Left lobe of liver (tissue), 2 donors: ENCODE measurements around the gene SMIM38. TPM values are rescaled to one million over a fixed set of nuclear protein-coding genes. Genes with fewer than 3 reads are reported as not detected.

Experiments
- ATAC-seq: fragments of 200-7000 bp; cut with Tn5 transposase; one replicate; pipeline ENCODE4 v1.9.1; 2020; ENCODE audit warnings: mild to moderate bottlenecking, moderate library complexity
- DNase-seq: peaks from one replicate; pipeline ENCODE4 v3.0.0-alpha.2; 2020; ENCODE audit warnings: low spot score
- total RNA-seq: library from RNA; stranded (reverse); gene quantifications from one replicate; pipeline ENCODE4 v1.2.1, GENCODE V29; 2021
- donor health status: DM: no; HTN: no; CAD: no; lungs with moderate emphysema.
- donor health status: DM: no; HTN: yes; CAD: no.

Gene SMIM38
- total RNA-seq, 1 donor from 2014 or later, result not detected

DNA sequence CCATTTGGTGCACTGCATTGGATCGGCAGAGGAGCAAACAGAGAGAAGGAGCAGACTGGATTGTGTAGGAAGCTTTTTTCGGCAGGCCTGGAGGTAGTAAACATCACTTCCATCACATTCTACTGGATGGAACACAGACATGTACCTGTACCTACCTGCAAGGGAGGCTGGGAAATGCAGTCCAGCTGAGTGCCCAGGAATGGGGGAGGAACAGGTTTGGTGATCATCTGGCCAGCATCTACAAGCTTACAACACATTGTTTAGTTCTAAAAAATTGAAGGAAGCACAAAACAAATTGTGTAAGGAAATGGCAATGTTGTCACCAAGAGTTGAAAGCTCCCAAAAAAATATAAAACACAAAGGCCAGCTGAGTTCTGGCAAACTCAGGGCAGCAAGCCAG is 19.1 kb downstream of the SMIM38 start:
- no peak for DNase-seq
- ATAC-seq, result no peak

DNA sequence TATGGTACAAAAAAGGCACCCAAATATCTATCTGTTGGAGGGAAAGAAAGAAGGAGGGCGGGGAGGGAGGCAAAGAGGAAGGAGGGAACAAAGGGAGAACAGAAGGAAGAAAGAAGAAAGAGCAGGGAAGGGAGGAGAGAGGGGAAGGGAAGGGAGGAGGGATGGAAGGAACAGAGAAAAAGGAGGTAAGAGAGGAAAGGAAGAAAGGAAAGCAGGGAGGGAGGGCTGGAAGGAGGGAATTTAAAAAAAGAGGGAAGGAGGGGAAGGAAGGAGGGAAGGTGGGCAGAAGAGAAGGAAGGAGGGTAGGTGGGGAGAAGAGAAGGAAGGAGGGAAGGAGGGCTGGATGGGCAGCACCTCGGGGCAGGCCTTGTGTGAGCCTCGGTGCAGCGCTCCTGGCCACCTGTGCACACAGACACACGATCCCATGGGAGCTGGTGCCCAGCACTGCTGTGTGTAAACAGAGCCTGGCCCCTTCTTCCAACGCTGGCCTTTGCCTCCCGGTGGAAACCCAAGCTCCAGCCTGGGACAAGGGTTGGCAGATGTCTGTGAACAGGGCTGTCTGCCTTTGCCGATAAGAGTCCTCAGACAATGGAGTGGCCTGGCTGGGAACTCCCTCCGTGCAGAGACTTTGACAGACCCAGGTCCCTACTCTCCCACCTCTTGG is 23.2 kb downstream of the SMIM38 start:
- ATAC-seq, result no peak
- no peak for DNase-seq

DNA sequence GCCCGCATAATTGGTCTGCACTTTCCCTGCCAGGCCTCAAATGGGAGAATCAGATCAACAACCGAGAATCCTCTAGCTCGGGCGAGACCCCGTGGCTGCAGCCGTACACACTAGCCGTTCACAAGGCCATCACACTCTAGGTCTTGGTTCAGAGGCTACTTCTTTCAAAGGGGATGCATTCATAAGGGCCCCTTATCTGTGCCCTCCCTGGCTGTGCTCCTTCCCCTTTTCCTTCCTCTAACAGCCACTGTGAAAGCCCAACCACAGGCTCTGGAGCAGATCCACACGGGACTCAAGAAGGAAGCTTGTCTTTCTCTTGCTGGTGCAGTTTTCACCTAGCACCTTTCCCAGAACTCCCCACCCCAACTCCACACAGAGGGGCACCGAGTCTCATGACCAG is 24.5 kb downstream of the SMIM38 start:
- ATAC-seq (no peak), DNase-seq (no peak)

DNA sequence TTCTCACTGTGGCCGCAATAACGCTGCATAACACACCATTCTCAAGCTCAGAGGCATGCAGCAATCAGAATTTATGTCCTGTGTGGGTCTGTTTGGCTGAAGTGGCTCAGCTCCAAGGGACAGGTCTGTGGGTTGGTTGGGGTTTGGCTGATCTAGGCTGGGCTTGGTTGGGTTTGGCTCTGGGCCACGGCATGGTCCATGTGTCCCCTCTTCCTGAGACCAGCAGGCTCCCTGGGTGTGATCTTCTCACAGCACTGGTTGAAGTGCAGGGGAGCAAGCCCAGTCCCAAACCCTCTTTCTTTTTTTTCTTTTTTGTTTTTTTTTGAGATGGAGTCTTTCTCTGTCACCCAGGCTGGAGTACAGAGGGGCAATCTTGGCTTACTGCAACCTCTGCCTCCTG is 25.0 kb downstream of the SMIM38 start:
- no peak for DNase-seq
- no peak for ATAC-seq

DNA sequence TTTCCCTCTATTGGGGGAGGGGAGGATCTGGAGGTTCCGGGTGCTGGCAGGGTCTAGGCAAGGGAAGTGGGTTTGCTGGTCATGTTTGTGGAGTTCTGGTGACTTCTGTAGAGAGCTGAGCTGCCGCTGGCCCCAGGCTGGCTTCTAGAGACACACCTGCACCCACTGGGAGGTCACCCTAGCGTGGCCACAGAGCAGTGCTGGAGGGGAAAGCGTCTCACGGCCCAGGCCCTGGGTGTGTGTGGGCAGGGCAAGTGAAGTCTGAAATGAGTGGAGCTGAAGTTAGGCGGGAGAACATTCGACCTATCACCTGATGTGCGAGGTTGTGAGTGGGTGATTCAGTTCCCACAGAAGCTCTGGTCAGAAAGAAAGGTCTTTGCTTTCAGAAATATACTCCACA is 27.9 kb downstream of the SMIM38 start:
- DNase-seq (no peak), ATAC-seq (no peak)

DNA sequence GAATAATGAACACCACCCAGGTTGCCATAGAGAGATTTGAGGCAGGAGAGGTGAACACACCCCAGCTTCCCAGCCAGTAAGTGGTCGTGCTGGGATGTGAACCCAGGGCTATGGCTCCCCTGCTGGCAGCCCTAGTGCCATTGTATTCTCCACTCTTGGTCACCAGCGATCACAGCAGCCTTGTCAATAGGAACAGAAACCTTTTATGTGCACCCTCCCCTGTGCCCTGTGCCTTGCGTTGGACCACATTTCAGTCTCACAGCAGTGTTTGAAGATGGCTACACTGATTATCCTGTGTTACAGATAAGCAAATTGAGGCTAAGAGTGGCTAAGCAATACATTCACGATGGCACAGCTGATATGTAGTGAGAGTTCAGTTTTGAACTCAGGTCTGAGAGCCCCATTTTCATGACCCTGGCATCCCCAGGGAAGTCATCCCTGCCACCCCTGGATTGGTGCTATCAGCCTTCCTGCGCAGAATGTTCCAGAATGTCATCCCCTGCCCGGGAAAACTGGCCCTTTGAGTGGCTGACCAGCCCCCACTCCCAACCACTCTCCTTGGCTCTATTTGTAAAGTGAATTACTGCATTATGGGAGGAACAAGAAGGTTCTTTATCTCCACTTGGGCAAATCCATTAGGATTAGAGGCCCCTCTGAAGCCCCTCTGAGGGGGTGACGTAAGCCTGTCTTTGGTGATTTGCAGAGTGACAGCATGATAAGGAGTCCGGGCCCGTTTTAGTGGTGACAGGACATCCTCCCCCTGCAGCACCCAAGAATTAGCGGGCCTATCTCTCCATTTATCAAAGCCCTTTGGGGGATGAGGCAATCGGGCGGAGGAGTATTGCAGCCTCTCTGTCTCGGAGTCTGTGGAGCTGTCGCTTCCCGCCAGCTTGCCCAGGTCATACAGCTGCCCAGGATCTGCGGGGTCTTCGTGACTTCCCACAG is 30.9 kb downstream of the SMIM38 start:
- DNase-seq (no peak), ATAC-seq (no peak)

DNA sequence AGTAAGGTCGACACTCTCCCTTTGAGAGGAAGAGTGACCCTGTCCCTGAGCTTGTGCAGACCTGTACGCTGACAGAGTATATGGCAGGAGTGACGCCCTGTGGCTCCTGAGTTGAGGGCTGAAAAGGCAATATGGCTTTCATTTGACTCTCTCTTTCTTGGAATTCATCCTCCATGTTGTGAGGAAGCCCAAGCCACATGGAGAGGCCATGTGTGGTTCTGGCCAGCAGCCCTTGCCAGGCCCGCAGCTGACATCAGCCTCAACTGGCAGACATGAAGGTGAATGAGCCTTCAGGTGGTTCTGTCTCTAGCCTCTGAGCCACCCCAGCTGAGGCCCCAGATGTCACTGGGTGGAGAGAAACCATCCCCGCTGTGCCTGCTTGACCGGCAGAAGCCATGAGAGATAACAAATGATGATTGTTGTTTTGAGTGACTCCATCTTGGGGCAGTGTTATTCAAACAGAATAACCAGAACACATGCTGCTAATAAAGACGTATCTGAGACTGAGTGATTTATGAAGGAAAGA is 31.9 kb downstream of the SMIM38 start:
- ATAC-seq, result no peak
- no peak for DNase-seq

DNA sequence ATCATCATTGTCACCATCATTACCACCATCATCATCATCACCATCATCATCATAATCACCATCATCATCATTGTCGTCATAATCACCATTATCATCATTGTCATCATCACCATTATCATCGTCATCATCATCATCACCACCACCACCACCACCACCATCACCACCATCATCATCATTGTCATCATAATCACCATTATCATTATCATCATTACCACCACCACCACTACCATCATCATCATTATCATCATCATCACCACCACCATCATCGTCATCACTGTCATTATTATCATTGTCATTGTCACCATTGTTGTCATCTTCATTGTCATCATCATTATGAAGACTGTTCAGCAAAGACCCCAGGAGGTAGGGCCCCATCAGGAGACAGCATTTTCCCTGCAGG is 33.3 kb downstream of the SMIM38 start:
- ATAC-seq, result no peak

DNA sequence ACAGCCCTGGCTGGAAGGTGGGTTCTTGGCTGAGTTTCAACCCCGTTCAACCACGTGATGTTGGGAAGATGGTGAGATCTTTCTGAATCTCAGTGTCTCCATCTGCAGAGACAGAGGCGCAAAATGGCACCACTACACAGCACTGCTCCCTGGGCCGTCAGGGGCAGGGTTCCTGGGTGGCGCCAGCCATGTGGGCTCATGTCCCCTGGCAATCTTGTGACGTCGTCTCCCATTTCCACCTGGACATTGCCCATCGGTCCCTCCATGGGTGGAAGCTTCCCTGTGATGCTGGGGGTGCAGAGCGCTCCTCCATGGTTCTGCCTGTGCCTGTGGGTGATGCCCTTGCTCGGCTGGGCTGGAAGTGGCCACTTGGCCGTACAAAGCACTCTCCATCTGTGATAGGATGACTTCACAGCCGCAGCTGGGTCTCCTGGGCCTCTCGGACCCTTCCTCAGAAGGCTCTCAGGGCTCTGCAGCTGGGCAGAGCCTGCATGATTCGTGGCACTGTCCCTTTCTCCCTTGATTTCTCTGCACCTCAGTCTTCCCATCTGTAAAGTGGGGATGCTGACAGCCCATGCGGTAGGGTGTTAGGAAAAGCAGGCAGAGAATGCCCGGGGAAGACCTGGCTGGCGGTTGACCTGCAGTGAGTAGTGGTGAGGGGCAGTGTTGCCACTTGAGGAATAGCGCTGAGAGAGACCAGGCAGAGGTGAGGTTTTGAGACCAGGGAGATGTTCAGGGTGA is 35.2 kb downstream of the SMIM38 start:
- ATAC-seq (no peak), DNase-seq (no peak)

More for the DNA sequence above, 33.3 kb downstream of the SMIM38 start:
- DNase-seq, result no peak

DNA sequence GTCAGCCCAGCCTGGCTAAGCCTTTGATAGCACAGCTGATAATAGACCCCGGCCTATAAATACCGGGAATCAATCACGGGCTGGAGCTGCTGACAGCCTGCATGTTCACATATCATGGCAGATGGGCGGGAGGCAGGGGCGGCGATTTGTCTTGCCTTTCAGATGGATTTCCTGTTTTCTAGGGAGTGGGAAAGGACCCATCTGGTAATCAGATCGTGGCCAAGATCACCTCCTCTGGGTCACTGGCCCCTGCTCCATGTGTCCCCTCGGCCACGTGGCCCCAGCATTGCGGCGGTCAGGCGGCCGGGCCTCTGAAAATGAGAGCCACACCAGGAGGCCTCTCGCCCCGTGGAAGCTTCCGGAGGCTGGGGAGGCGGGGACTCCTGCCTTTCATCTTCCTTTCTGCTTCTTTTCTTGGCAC is 36.6 kb downstream of the SMIM38 start:
- ATAC-seq (no peak), DNase-seq (no peak)

DNA sequence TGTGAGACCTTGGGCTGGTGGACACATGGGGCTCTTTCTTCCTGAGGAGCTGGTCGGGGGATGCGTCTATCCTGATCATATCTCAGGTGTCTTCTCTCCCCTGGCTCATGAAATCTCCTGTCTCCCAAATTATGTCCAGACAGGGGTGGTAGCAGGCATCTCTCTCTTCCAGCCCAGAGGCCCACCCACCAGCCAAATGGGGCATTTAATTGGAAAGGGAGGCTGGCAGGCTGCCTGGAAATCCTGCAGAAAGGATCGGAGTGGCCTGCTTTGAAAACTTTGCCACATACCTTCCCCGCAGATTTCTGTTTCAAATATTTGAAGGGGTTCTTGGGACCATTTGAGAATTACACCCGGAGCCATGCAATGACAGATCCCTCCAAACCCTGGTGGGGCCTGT is 37.4 kb downstream of the SMIM38 start:
- ATAC-seq (no peak), DNase-seq (no peak)

DNA sequence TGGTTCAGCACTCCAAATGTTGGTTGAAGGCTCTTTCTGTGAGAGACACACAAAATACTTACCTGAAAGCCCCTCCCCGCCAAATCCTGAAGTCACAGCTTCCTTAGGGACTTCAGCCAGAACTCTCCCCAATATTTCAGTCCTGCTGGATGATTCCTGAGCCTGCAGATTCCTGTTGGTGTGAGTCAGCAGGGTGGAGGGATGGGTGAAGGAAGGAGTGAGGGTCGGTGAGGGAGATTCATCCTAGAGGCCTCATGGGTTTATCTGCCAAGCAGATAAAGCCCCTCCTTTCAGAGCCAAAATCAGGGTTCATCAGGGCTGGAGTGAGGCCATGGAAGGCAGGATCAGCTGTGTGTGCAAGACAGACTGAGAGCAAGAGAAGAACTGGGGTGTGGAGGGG is 37.9 kb downstream of the SMIM38 start:
- ATAC-seq (no peak), DNase-seq (no peak)

DNA sequence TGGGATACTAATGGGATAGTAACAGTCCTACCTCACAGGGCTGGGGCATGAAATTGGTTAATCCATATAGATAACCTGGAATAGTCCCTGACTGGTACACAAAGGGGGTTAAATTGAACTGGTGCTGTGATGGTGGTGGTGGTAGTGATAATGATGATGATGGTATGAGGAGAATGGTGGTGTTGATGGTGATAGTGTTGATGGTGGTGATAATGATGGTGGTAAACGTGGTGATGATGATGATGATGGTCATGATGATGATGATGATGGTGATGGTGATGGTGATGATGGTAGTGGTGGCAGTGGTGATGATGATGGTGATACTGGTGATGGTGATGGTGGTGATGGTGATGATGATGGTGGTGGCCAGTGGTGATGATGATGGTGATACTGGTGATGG is 38.7 kb downstream of the SMIM38 start:
- ATAC-seq, result no peak
- no peak for DNase-seq

DNA sequence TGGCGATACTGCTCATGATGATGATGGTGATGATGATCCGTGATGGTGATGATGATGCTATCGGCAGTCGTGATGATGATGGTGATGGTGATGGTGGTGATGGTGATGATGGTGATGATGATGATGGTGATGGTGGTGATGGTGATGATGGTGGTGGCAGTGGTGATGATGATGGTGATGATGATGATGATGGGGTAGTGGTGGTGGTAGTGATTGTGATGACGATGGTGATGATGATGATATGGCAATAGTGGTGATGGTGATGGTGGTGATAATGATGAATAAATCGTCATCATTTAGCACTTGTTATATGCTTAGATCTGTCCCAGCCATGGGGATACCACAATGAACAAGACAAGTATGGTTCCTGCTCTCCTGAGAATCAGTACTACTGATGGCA is 39.2 kb downstream of the SMIM38 start:
- ATAC-seq (no peak), DNase-seq (no peak)

DNA sequence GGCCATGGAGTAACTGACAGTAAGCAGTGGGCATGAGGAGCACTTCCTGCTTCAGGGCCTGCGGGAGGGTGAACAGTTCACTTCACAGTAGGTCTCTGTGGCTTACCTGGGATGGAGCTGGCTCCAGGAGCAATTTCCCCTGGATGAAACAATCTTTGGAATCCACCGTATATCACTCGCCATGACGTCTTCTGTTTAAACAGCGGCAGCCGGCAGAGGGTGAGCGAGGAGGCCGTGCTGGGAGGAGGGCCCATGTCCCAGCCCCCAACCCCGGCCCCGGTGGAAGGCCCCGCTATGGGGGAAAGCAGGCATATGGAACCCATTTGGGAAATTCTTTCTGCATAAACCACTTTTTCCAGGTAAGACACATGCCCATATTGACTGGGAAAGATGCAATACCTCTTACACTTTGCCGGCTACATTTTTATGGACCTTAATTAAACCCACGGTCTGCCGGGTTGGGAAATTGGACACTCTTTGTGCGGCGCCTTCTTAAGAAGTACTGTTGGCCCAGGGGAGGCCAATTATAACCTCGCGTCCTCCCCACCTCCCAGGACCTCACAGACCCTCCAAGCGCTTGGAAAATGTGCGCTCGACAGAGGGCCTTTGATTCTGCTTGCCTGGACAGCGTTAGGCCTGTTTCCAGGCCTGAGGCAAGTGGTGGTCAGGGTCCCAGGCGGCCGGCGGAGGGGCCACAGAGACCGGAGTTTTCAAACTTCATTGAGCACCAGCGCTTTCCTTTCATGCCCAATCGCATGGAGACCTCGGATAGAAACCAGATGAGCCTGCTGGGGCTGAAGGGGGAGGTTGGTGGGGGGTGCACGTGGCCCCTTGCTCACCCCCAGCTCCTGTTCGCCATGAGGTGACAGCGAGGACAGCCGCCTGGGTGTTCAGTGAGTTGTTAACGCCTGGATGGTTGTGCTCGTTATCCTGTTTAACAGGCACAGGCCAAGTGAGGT is 40.4 kb downstream of the SMIM38 start:
- ATAC-seq, result no peak
- DNase-seq, result no peak

DNA sequence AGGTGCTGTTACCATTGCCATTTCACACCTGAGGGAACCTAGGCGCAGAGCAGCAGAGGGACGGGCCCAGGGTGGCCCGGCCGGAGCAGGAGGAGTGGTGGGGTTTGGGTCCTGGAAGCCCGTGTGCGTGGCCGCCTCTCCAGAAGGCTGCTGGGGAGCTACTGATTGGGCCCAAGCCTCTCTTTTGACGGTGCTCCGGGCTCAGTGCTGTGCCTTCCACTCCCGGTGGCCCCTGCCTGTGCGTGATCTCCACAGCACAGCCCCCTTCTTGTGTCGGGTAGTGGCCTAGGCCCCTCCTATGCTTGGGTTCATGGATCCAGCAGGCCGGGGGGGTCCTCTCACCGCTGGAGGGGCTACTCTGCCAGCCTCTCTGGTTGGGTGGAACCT is 41.0 kb downstream of the SMIM38 start:
- ATAC-seq (no peak), DNase-seq (no peak)

DNA sequence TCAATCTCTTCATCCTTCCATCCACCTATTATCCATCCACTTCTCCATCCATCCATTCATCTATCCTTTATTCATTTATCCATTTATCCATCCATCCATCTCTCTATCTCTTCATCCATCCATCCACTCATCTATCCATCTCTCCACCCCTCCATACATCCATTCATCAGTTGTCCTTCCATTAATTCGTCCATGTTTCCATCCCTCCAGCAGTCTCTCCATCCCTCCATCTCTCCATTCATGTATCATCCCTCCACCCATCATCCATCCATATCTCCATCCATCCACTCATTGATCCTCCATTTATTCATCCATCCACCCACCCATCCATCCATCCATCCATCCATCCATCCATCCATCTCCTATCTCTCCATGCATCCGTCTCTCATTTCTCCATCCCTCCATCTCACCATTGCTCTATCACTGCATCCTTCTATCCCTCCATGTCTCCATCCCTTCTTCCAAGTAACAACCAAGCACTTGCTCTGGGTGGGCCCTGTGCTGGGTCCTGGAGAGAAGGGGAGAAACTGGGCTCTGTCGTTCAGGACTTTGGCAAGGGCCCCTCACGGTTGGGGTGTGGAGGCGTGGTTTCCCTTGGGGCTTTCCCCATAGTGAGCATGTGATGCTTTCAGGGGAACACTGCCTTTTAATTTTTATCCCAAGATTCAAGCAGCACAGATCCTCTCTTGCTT is 43.3 kb downstream of the SMIM38 start:
- ATAC-seq (no peak), DNase-seq (no peak)

DNA sequence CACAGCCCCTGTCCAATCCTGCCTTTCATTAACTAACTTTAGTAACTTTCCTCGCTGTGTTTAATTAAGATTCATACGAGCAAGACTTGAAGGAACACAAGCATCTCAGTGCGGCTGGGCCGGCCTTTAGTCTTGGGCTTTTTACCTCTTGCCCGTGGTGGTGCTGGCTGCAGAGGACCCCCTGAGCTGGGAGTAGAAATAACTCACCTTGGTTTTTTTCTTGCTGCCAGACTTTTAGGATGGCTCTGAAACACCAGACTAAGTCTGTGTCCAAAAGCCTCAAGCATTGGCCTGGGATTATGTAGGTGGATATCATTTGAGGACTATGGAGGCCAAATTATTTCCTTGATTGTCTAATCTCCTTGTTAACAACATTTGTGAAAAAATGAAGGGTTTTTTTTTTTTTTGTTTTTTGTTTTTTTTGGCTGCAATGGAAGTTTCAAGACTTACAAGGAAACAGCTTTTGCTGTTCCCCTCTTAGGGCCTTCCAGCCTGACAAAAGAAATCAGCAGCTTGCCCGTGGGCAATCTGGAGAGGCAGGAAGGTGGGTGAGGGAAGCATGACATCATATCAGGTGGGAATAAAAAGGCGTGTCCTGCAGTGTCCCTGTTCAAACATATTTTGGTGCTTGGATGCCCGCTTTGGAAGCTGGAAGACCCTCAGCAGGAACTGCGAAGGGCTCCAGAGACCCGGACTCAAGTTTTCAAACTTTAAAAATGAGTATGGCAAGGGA is 44.0 kb downstream of the SMIM38 start:
- ATAC-seq, result no peak
- DNase-seq, result no peak
